Endodermal cell (in vitro differentiated cells): ENCODE data around the gene CFAP74. TPM values are rescaled to one million over a fixed set of nuclear protein-coding genes. Genes with fewer than 3 reads are reported as not detected.

Experiments used
- DNase-seq: peaks from one replicate; pipeline ENCODE4 v3.0.0-alpha.2; 2017
- H3K27ac ChIP-seq: 2 replicates; pipeline ENCODE4 v1.5.1; 2013; ENCODE audit warnings: mild to moderate bottlenecking, low read depth, low read length, moderate library complexity
- H3K27me3 ChIP-seq: 2 replicates; pipeline ENCODE4 v1.6.1; 2013; ENCODE audit warnings: mild to moderate bottlenecking, low read length, moderate library complexity; ENCODE audit not compliant: insufficient read depth, control insufficient read depth, poor library complexity, severe bottlenecking
- H3K36me3 ChIP-seq: 2 replicates; pipeline ENCODE4 v1.7.0; 2013; ENCODE audit warnings: mild to moderate bottlenecking, low read length, moderate library complexity; ENCODE audit not compliant: control insufficient read depth, insufficient read depth
- H3K4me1 ChIP-seq: one replicate; pipeline ENCODE4 v1.7.0; 2013; ENCODE audit warnings: low read length; ENCODE audit not compliant: control insufficient read depth, insufficient read depth
- H3K4me3 ChIP-seq: 2 replicates; pipeline ENCODE4 v1.5.1; 2013; ENCODE audit warnings: mild to moderate bottlenecking, low read length, moderate library complexity
- H3K9ac ChIP-seq: 2 replicates; pipeline ENCODE4 v1.6.1; 2013; ENCODE audit warnings: mild to moderate bottlenecking, low read length, moderate library complexity; ENCODE audit not compliant: poor library complexity, severe bottlenecking; ENCODE audit errors: extremely low read depth
- H3K9me3 ChIP-seq: 2 replicates; pipeline ENCODE4 v1.6.1; 2013; ENCODE audit warnings: mild to moderate bottlenecking, low read length, moderate library complexity; ENCODE audit not compliant: control insufficient read depth
- H3K27ac Mint-ChIP-seq: 2 replicates; pipeline ENCODE4 v1.8.0; 2020; ENCODE audit warnings: mixed read lengths
- H3K27me3 Mint-ChIP-seq: 2 replicates; pipeline ENCODE4 v1.8.0; 2021; ENCODE audit warnings: mild to moderate bottlenecking, mixed read lengths; ENCODE audit not compliant: insufficient read depth
- H3K36me3 Mint-ChIP-seq: 2 replicates; pipeline ENCODE4 v1.8.0; 2020; ENCODE audit warnings: low read depth, mixed read lengths
- H3K4me1 Mint-ChIP-seq: 2 replicates; pipeline ENCODE4 v1.8.0; 2020; ENCODE audit warnings: mixed read lengths
- H3K4me3 Mint-ChIP-seq: 2 replicates; pipeline ENCODE4 v1.8.0; 2020; ENCODE audit warnings: mild to moderate bottlenecking, moderate library complexity, mixed read lengths
- H3K9me3 Mint-ChIP-seq: 2 replicates; pipeline ENCODE4 v1.8.0; 2020; ENCODE audit warnings: mild to moderate bottlenecking, mixed read lengths
- CTCF ChIP-seq: fragments of 200-600 bp; sonication (generic); conservative IDR thresholded peaks from 2 replicates; pipeline ENCODE4 v1.5.0; 2021; ENCODE audit warnings: antibody characterized with exemption, mild to moderate bottlenecking
- WGBS, 2 experiments: methylation state at CpG; one replicate each; pipeline versions ENCODE4 v1.1.5 to v1.1.7; 2013; ENCODE audit warnings: missing lambda C conversion rate in 2 of 2, mixed read lengths in 1 of 2; ENCODE audit not compliant: insufficient coverage in 1 of 2, insufficient read length in 1 of 2; 5-methylcytosine and 5-hydroxymethylcytosine counted together
- total RNA-seq, 2 donors: library from RNA; stranded (reverse); fragmentation: NEBNext Ultra II Directional in 1 of 2; extraction: Animal tissue kit (Norgen Biotek cat#: 25700) in 1 of 2; gene quantifications; 2 replicates in 1 of 2; 3 replicates in 1 of 2; pipeline ENCODE4 v1.2.1, GENCODE V29; 2021

CFAP74 gene
- total RNA-seq, 2 donors from 2014 or later = 0.58 to 0.75 TPM

- H3K4me1 ChIP-seq = no peaks in the 10 kb centered on the region
- H3K27ac Mint-ChIP-seq = no peak overlapping the region
- H3K9ac ChIP-seq = no peak overlapping the region
- no peaks in the 10 kb centered on the region for H3K9me3 ChIP-seq
- H3K4me1 Mint-ChIP-seq = no peaks in the 10 kb centered on the region
- H3K4me3 ChIP-seq = no peak overlapping the region
- no peaks in the 10 kb centered on the region for H3K36me3 Mint-ChIP-seq
- no peaks in the 10 kb centered on the region for H3K27me3 Mint-ChIP-seq
- no peak overlapping the region for H3K4me3 Mint-ChIP-seq
- TF ChIP-seq CTCF = no peak
- H3K36me3 ChIP-seq = no peaks in the 10 kb centered on the region
- H3K27me3 ChIP-seq = no peaks in the 10 kb centered on the region
- peaks cover 12% of the 10 kb centered on the region for H3K9me3 Mint-ChIP-seq
- no peak overlapping the region for H3K27ac ChIP-seq
- DNase-seq = peak; percentile 46
- 80 to 89% methylated on average over 7 to 9 of the region's 10 CpGs for WGBS, 2 experiments
Observed at GRCh38 chr1:1929102-1929638, 74.4 kb downstream of the CFAP74 start.

DNA sequence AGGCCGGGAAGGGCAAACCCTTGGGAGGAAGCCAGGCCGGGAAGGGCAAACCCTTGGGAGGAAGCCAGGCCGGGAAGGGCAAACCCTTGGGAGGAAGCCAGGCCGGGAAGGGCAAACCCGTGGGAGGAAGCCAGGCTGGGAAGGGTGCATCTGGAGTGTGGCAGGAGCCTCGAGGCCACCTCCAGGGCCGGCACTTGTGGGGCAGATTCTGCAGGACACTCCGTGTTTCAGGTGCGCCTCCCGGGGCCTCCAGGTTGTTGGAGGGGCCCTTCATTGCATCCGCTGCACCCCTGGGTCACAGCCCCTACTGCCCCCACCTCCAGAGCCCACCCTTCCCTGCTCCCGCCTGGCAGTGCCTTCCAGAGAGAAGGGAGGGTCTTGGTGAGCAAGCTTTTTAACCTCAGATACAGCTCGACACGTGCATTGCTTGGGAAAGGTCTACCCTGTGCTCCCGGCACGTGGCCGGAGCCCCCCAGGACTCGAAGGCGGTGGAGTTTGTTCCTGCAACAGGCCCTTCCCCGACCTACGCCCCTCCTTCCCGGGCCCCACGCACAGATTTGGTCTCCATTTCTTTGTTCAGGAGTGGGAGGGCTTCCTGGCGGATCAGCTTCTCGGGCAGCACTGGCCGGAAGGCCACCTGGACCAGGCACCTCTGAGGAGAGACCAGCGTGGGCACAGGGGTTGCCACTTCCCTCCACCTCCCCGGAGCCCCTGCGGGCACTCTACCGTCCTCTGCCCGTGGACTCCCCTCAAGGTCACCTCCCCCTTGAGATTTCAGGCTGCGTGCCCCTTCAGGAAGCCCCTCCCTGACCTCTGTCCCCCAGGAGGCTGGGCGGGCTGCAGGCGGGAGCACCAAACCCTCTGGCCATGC, 75.1 kb downstream of the CFAP74 start:
- Mint-ChIP-seq H3K4me3 (no peak overlapping the region), H3K27me3 (no peaks in the 10 kb centered on the region), H3K36me3 (no peaks in the 10 kb centered on the region), H3K9me3 (peaks cover 6% of the 10 kb centered on the region), H3K27ac (no peak overlapping the region), H3K4me1 (no peaks in the 10 kb centered on the region)
- Histone ChIP-seq H3K36me3 (no peaks in the 10 kb centered on the region), H3K4me1 (no peaks in the 10 kb centered on the region), H3K9ac (no peak overlapping the region), H3K4me3 (no peak overlapping the region), H3K9me3 (no peaks in the 10 kb centered on the region), H3K27ac (no peak overlapping the region), H3K27me3 (no peaks in the 10 kb centered on the region)
- TF ChIP-seq CTCF = no peak
- 89 to 93% methylated on average over 18 to 33 of the region's 34 CpGs for WGBS, 2 experiments
- peak; percentile 39 for DNase-seq

DNA sequence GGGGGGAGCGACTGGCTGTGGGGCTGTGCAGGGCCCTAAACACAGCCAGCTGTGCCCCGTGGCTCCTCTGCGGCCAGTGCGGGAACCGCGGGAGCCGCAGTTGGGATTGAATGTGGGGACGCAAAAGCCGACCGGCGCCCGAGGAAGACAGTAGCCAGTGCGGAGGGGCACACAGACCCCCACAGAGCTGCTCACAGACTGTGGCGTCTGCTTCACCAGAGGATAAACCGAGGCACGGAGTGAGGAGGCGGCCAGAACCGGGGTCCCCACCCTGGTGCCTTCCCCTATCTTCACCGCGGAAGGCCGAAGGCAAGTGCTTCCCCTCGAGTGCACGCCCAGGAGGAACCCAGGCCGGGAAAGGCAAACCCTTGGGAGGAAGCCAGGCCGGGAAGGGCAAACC, 75.8 kb downstream of the CFAP74 start:
- H3K9me3 Mint-ChIP-seq = peaks cover 2% of the 10 kb centered on the region
- H3K27me3 Mint-ChIP-seq = no peaks in the 10 kb centered on the region
- no peak for TF ChIP-seq CTCF
- Histone ChIP-seq H3K4me3 (no peak overlapping the region), H3K9ac (no peak overlapping the region), H3K27me3 (no peaks in the 10 kb centered on the region), H3K36me3 (no peaks in the 10 kb centered on the region), H3K4me1 (no peaks in the 10 kb centered on the region), H3K27ac (no peak overlapping the region), H3K9me3 (no peaks in the 10 kb centered on the region)
- 92 to 95% methylated on average over 13 to 25 of the region's 25 CpGs for WGBS, 2 experiments
- no peak for DNase-seq
- H3K4me3 Mint-ChIP-seq = no peak overlapping the region
- no peaks in the 10 kb centered on the region for H3K36me3 Mint-ChIP-seq
- H3K27ac Mint-ChIP-seq = no peak overlapping the region
- H3K4me1 Mint-ChIP-seq = no peaks in the 10 kb centered on the region
